ENCODE measurements around the gene MAP3K7CL. TPM values are rescaled to one million over a fixed set of nuclear protein-coding genes. Genes with fewer than 3 reads are reported as not detected.

MAP3K7CL gene
- total RNA-seq, 2 donors from 2014 or later: 1.3 TPM; not detected in 1

DNA sequence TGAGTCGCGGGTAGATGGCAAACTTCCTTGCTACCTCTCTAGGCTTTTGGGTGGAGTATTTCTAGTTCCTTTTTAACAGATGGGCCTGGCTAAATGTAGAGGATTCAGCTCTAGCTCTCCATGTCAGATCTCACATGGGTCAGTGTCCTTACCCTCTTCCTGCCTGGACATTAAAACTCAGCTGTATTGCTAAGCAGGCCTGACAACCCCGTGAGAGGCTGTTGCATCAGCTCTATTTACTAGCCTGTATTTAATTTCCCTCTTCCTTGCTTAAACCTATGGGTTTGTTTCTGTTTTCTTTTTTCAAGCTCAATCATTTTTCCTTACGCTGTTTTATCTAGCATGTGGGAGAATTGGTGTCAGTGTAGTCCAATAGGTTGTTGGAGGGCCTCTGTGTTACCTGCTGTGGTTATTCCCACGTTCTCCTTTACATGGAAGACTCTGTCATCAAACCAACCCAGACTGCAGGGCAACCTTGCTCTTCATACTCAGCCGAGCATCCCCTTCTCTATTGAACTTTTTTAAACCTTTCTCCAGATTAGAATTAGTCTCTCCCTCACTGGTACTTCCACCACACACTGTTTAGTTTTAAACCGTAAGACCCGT lies 88.8 kb downstream of the MAP3K7CL start:
- H3K36me3 Mint-ChIP-seq (ENCODE audit: low read depth): no peaks in the 10 kb centered on the region
- Histone ChIP-seq H3K27me3 (ENCODE audit: control insufficient read depth, insufficient read depth, low read length, poor library complexity, severe bottlenecking) (no peaks in the 10 kb centered on the region), H3K4me3 (ENCODE audit: low read length) (no peak overlapping the region), H3K4me1 (ENCODE audit: control insufficient read depth, insufficient read depth, low read length) (no peaks in the 10 kb centered on the region), H3K36me3 (ENCODE audit: control insufficient read depth, insufficient read depth, low read length) (no peaks in the 10 kb centered on the region), H3K9ac (ENCODE audit: extremely low read depth, low read length, poor library complexity, severe bottlenecking) (no peak overlapping the region), H3K27ac (ENCODE audit: low read depth, low read length) (no peak overlapping the region), H3K9me3 (ENCODE audit: control insufficient read depth, low read length) (no peaks in the 10 kb centered on the region)
- H3K27me3 Mint-ChIP-seq (ENCODE audit: insufficient read depth): no peaks in the 10 kb centered on the region
- 90 to 94% methylated on average over 2 to 8 of the region's 8 CpGs for WGBS, 2 experiments (ENCODE audit: insufficient coverage in 1 of 2, insufficient read length in 1 of 2)
- TF ChIP-seq, protein P1, sequence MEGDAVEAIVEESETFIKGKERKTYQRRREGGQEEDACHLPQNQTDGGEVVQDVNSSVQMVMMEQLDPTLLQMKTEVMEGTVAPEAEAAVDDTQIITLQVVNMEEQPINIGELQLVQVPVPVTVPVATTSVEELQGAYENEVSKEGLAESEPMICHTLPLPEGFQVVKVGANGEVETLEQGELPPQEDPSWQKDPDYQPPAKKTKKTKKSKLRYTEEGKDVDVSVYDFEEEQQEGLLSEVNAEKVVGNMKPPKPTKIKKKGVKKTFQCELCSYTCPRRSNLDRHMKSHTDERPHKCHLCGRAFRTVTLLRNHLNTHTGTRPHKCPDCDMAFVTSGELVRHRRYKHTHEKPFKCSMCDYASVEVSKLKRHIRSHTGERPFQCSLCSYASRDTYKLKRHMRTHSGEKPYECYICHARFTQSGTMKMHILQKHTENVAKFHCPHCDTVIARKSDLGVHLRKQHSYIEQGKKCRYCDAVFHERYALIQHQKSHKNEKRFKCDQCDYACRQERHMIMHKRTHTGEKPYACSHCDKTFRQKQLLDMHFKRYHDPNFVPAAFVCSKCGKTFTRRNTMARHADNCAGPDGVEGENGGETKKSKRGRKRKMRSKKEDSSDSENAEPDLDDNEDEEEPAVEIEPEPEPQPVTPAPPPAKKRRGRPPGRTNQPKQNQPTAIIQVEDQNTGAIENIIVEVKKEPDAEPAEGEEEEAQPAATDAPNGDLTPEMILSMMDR (conservative IDR thresholded peaks at IDR 0.05): no peak
- no peaks in the 10 kb centered on the region for H3K9me3 Mint-ChIP-seq
- no peaks in the 10 kb centered on the region for H3K4me1 Mint-ChIP-seq
- H3K27ac Mint-ChIP-seq: no peak overlapping the region
- DNase-seq: no peak
- H3K4me3 Mint-ChIP-seq: no peak overlapping the region

DNA sequence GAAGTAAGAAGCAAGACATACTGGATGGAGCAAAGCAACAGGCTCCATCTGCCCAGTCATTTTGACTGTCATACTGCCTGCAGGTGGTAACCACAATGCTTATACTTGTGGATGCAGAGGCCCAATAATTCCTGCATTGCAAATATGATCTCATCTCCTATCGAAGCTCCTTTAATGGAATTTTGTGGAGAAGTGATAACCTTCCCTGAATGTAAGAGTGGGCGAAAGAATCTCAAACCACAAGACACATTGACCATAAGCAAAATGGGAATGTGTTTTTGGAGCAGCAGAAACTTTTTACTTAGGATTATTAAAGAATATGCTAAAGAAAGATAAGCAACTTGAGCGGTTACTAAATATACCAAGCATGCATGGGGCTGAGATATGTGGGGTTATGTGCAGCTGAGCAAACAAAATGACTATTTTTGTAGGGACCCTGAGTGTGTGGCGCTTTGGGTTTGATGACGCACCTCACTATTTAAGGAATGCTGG lies 90.9 kb downstream of the MAP3K7CL start:
- Histone ChIP-seq H3K4me3 (ENCODE audit: low read length) (no peak overlapping the region), H3K9me3 (ENCODE audit: control insufficient read depth, low read length) (no peaks in the 10 kb centered on the region), H3K36me3 (ENCODE audit: control insufficient read depth, insufficient read depth, low read length) (no peaks in the 10 kb centered on the region), H3K27ac (ENCODE audit: low read depth, low read length) (no peak overlapping the region), H3K4me1 (ENCODE audit: control insufficient read depth, insufficient read depth, low read length) (no peaks in the 10 kb centered on the region), H3K27me3 (ENCODE audit: control insufficient read depth, insufficient read depth, low read length, poor library complexity, severe bottlenecking) (no peaks in the 10 kb centered on the region), H3K9ac (ENCODE audit: extremely low read depth, low read length, poor library complexity, severe bottlenecking) (no peak overlapping the region)
- Mint-ChIP-seq H3K9me3 (no peaks in the 10 kb centered on the region), H3K36me3 (ENCODE audit: low read depth) (no peaks in the 10 kb centered on the region), H3K27me3 (ENCODE audit: insufficient read depth) (no peaks in the 10 kb centered on the region), H3K4me3 (no peak overlapping the region), H3K4me1 (no peaks in the 10 kb centered on the region), H3K27ac (no peak overlapping the region)
- no peak for DNase-seq
- WGBS, 2 experiments (ENCODE audit: insufficient coverage in 1 of 2, insufficient read length in 1 of 2): 92 to 96% methylated on average over 5 of the region's 5 CpGs
- TF ChIP-seq, protein P1 (conservative IDR thresholded peaks at IDR 0.05): no peak

DNA sequence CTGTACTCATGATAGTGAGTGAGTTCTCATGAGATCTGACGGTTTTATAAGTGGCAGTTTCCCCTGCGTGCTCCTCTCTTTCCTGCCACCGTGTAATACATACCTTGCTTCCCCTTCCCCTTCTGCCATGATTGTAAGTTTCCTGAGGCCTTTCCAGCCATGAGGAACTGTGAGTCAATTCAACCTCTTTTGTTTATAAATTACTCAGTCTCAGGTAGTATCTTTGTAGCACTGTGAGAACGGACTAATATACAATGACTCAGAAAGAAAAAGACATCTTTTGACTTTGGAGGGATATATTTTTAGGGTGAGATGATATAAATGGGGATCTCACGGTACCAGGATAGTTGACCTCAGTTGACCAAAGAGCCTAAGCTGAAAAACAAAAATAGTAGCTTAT lies 93.6 kb downstream of the MAP3K7CL start:
- no peaks in the 10 kb centered on the region for H3K36me3 Mint-ChIP-seq (ENCODE audit: low read depth)
- WGBS, 2 experiments (ENCODE audit: insufficient coverage in 1 of 2, insufficient read length in 1 of 2): 79 to 81% methylated on average over 5 of the region's 5 CpGs
- TF ChIP-seq, protein P1 (conservative IDR thresholded peaks at IDR 0.05): no peak
- no peaks in the 10 kb centered on the region for H3K9me3 Mint-ChIP-seq
- no peaks in the 10 kb centered on the region for H3K4me1 Mint-ChIP-seq
- no peaks in the 10 kb centered on the region for H3K27me3 Mint-ChIP-seq (ENCODE audit: insufficient read depth)
- Histone ChIP-seq H3K4me3 (ENCODE audit: low read length) (no peak overlapping the region), H3K9me3 (ENCODE audit: control insufficient read depth, low read length) (no peaks in the 10 kb centered on the region), H3K4me1 (ENCODE audit: control insufficient read depth, insufficient read depth, low read length) (no peaks in the 10 kb centered on the region), H3K27ac (ENCODE audit: low read depth, low read length) (no peak overlapping the region), H3K27me3 (ENCODE audit: control insufficient read depth, insufficient read depth, low read length, poor library complexity, severe bottlenecking) (no peaks in the 10 kb centered on the region), H3K36me3 (ENCODE audit: control insufficient read depth, insufficient read depth, low read length) (no peaks in the 10 kb centered on the region), H3K9ac (ENCODE audit: extremely low read depth, low read length, poor library complexity, severe bottlenecking) (no peak overlapping the region)
- DNase-seq: no peak
- H3K27ac Mint-ChIP-seq: no peak overlapping the region
- no peak overlapping the region for H3K4me3 Mint-ChIP-seq

Other genes starting within 250 kb of the MAP3K7CL start
- 10 to 100 TPM; 19.8 to 21.8 TPM for gene LTN1, start 137.8 kb upstream of the MAP3K7CL start, total RNA-seq
- gene RWDD2B, start 111.3 kb upstream of the MAP3K7CL start, total RNA-seq: 1 to 10 TPM in 1 of 2 donors, not detected in 1; 6.5 TPM
- 10 to 100 TPM; 19.9 to 22.0 TPM for gene USP16, start 106.0 kb upstream of the MAP3K7CL start, total RNA-seq
- 100 to 1,000 TPM; 279 to 281 TPM for gene CCT8, start 57.0 kb upstream of the MAP3K7CL start, total RNA-seq
- gene BACH1, start 168.3 kb downstream of the MAP3K7CL start, total RNA-seq: 10 to 100 TPM; 61.3 to 64.9 TPM

Measured in endodermal cell (in vitro differentiated cells).